ENCODE measurements around the gene RACGAP1. TPM values are rescaled to one million over a fixed set of nuclear protein-coding genes. Genes with fewer than 3 reads are reported as not detected.

RACGAP1 gene
- total RNA-seq, 1 donor from 2014 or later = 15.0 TPM

Other genes starting within 250 kb of the RACGAP1 start
- gene NCKAP5L, start 197.1 kb downstream of the RACGAP1 start, total RNA-seq = 9.3 TPM
- 4.7 TPM for gene BCDIN3D, start 182.4 kb downstream of the RACGAP1 start, total RNA-seq
- 24.6 TPM for gene FAIM2, start 121.6 kb downstream of the RACGAP1 start, total RNA-seq
- not detected for gene AQP2, start 74.8 kb downstream of the RACGAP1 start, total RNA-seq
- gene AQP5, start 63.6 kb downstream of the RACGAP1 start, total RNA-seq = 0.74 TPM
- gene AQP6, start 52.5 kb downstream of the RACGAP1 start, total RNA-seq = 0.25 TPM
- 24.6 TPM for gene ASIC1, start 32.1 kb upstream of the RACGAP1 start, total RNA-seq
- 55.3 TPM for gene SMARCD1, start 59.8 kb upstream of the RACGAP1 start, total RNA-seq
- 15.2 TPM for gene GPD1, start 78.5 kb upstream of the RACGAP1 start, total RNA-seq
- gene COX14, start 86.7 kb upstream of the RACGAP1 start, total RNA-seq = 9.8 TPM
- gene CERS5, start 141.9 kb upstream of the RACGAP1 start, total RNA-seq = 74.3 TPM

Measured in temporal lobe (tissue), 1 donor.